ENCODE measurements around the gene RGS3.
"Not testable (repeated sequence)": the region's sequence is repeated elsewhere in the genome, so short reads cannot be mapped to it uniquely, and the experiment has no call there.

The RGS3 gene

DNA sequence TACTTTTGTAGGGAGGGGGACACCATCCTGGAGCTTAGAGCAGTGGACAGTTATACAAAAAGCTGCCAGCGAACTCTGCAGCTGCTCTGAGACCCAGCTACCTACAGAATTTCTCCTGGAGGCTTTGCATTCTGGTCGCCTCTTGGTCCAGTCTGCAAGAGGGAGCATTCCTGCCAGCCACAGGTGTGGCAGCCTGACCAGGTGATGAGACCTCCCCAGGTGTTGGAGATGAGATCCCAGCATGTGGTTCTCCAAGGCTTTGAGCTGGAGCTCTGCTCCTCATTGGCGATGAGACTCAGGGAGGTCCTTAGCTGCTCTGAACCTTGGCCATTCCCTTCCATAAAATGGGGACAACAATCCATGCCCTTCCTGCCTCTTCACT is 69.3 kb downstream of the RGS3 start:
- no peak for DNase-seq

DNA sequence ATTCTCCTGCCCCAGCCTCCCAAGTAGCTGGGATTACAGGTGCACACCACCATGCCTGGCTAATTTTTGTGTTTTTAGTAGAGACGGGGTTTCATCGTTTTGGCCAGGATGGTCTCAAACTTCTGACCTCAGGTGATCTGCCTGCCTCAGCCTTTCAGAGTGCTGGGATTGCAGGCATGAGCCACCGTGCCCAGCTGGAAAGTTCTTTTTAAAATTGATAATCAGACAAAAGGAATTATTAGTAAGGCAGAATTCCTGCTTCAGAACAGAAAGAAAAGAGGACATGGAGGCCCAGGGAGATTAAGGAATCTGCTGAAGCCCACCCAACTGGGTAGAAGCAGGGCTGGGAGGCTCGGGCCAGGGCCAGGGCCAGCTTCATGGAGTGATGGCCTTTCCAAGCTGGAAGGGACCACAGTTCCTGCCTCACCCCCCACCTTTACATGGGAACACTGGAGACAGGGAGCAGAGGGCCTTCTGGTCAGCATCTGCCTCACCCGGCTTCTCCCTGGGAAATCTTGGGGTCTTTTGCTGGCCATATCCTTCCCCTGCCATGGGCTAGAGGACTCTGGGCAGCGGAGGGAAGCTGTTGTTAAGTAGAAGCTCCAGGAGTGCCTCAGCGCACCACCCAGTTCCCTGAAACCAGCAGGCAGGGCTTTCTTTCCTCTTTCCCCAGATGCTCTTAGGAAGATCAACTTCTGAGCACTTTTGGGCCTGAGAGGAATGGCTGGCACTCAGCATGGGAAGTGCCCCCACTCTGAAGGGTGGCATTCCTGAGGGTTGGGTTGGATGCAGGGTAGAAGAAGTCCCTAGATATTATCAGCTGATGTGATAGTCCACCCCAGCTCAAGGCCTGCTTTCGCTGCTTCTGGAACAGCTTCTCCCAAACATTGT is 70.1 kb downstream of the RGS3 start:
- no peak for DNase-seq

DNA sequence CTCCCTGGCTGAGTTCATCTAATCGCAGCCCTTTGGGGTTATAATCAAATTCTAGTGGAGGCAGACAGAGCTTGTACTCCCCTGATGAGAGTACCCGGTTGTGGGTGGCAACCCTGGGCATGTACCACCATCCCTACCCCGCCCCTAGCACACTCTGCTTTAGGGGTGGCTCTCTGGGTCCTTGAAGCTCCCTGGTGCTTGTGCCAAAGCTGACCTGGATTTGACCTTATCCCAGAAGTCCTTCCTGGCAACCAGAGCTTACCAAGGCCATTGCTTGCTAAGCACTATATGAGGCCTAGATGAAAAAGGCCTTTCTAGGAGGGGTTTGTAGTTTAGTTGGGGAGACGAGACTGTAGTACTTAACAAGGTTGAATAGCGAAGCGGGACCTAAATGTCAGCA is 72.2 kb downstream of the RGS3 start:
- no peak for DNase-seq

DNA sequence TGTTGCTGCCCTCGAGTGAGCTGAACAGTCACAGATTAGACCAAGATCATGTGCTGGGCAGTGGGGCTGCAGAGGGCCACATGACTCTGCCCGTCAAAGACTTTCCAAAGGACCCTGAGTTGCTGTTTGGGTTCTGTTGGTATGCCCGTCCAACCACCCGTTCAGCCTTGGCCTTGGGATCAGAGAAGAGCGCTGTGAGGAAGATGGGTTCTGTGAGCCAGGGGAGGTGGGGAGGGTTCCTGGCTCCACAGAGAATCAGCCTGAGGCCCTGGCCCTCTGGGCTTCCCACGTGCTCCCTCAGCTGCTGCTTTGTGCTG is 72.6 kb downstream of the RGS3 start:
- DNase-seq: no peak

DNA sequence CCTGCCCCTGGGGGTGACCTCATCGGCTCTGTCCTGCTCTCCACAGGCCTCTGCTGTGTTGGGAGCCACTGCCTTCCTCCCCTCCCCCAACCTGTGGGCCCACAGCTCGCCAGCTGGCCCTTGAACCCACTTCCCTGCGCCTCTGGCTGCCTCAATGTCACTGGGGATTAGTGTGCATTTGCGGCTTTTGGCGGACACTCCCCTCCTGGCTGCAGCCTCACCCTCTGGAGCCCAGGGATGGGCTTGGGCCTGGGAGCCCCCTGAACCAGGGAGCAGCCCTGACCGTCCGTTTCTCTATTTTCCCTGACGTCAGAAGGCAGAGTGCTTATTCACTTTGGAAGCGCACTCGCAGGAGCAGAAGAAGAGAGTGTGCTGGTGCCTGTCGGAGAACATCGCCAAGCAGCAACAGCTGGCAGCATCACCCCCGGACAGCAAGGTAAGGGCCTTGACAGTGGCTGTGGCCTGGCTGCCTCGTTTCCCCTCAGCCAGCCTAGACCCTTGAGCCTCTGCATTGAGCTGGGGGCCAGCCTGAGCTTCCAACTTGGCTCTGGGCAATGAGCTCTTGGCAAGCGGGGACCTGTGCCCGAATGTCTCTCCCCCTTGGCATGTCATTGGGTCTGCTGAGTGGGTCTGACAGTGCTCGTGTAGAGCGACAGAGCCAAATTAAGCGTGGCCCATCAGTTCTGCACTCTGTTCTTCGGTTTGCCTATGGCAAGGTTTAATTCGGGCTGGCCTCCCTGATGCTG is 73.1 kb downstream of the RGS3 start:
- DNase-seq: no peak

DNA sequence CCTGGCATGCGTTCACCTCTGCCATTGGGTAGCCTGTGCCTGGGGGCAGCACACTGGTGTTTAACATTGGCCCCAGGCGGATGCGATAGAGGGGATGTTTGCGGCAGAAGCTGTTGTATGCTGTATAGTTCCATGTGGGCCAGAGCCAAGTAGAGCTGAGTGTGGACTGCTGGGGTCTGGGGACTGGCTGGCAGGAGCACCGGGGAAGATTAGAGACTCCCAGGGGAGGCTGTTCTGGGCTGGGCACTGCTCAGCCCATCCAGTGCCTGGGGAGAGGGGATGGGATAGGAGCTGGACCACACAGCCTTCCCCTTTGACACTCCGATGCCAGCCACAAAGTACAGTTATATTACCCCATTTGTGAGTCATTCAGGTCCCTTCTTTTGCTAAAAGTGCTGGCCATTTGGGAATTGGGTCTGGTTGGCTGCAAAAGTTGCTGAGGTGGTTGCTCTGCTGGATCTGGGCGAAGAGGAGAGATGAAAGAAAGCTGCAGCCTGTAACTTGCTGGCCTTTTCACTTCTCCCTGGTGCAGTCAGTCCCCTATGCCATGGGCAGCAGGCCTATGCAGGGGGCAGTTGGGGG is 73.8 kb downstream of the RGS3 start:
- DNase-seq: no peak

DNA sequence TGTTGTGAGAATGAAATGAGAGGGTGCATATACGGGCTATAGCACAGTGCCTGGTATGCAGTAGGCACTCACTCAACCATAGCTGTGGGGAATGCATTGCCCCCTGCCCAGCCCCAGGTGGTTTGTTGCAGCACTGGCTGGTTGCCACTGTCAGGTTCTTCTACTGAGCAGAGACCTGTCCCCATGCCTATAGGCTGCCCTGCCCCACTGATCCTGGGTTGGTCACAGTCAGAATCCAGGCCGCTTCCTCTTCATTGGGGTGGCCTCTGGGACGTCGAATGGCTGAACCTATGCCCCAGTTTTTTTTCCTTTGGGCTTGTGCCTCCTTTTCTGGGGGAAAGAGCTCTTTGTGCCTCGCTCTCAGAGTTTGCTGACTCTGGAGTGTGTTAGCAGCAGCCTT is 74.6 kb downstream of the RGS3 start:
- DNase-seq: no peak

DNA sequence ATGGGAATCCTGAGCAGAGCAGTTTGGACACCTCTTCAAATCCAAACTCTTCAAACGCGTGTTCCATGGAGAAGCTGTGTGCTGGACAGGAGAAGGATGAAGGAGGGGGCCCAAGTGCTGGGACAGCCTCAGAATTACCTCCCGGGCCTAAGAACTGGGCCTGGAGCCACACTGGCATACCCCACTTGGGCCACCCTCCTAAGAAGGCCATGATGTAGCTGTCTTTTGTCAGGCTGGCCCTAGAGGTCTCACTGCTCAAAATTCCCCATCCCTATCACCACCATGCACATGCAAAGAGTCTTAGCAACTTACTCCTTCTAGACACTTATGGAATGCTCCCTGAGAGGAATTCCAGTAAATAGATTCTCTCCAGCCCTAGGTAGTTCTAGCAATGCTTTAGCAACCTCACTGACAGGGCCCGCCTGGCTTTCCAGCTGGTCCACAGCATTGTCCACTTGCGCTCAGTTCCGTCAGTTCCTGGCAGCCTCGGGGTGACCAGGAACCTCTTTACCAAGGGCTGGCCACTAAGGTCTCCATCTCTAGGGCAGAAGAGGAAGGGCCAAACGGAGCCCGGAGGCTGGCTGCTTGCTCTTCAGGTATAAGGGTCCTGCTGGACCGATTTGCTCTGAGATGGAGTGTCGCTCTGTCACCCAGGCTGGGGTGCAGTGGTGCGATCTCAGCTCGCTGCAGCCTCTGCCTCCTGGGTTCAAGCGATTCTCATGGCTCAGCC is 75.3 kb downstream of the RGS3 start:
- DNase-seq: no peak

DNA sequence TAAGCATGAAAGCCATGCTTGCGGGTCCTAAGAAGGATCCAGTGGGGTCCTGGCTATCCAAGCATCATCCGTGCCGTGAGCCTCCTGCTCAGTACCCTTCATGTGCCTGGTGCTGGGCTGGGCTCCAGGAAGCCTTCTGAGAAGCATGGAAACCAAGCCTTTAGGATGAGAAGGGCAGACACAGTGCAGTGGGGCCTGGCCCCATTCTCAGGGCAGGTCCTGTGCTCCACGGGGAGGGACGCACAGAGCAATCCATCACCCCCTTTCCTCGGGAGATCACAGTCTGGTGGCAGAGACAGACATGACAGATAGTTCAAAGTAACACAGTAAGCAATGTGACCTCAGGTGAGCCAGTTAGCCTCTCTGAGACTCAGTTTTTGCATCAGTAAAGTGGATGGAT is 76.9 kb downstream of the RGS3 start:
- DNase-seq: no peak

DNA sequence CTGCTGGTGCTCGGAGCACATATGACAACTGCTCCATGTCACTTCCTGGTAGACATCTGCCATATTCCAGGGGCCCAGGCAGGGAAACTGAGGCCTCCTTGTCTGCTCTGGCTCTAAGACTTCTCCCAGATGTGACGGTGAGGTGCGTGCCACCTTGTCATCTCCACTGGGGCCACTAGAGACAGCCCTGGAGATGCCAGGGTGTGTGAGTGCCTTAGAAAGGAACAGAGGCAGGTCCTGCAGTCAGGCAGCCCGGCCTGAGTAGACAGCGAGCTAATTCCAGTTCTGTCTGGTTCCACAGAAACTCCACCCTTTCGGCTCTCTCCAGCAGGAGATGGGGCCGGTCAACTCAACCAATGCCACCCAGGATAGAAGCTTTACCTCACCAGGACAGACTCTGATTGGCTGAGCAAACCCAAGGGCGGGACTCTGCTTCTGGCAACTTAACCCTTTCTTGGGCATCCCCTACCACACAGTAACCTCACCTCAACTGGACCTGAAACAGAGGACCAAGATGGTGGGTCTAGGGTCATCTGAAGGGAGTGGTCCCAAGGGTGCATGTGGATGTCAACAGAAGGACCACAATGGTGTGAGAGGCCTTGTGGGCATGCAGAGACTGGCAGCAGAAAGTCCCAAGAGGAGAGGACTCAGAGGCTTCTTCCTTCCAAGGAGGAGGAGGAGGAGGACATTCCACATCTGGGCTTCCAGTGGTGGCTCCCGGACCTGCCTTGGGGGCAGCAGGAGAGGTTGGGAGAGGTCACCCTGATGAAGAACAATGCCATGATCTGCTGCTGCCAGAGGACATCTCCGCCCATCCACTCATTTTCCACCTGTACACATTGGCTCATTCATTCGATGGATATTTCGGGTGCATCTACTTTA is 77.7 kb downstream of the RGS3 start:
- no peak for DNase-seq

DNA sequence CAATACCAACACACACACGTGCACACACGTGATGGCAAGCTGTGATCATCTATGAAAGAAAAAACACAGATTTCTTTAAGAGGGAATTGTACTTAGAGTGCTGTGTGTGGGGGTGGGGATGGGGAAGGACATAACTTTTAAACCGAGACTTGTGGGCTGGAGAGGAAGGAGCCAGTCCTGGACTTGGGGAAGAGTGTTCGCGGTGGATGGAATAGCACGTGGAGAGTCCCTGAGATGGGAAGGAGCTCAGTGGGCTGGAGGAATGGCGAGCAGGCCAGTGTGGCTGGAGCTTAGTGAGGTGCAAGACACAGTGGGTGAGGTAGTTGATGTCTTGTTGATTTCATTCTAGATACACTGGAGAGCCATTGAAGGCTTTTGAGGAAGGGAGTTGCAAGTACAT is 78.5 kb downstream of the RGS3 start:
- no peak for DNase-seq

DNA sequence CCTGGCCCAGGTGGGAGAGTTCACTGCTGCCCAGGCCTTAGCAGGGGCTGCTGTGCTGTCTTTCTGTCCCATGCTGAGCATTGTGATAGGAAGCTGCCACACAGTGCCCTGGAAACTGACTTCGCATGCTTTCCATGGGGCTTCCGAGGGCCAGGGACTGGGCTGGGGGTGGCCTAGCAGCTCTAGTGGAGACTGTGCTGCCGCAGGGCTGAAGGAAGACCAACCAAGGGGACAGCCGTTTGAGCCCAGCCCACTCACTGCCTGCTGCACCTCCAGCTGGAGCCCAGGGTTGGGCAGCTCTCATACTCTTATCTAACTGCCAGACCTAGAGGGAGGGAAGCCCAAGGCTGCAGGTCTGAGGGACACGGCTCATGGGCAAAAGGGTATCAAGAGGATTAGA is 79.2 kb downstream of the RGS3 start:
- DNase-seq: no peak

DNA sequence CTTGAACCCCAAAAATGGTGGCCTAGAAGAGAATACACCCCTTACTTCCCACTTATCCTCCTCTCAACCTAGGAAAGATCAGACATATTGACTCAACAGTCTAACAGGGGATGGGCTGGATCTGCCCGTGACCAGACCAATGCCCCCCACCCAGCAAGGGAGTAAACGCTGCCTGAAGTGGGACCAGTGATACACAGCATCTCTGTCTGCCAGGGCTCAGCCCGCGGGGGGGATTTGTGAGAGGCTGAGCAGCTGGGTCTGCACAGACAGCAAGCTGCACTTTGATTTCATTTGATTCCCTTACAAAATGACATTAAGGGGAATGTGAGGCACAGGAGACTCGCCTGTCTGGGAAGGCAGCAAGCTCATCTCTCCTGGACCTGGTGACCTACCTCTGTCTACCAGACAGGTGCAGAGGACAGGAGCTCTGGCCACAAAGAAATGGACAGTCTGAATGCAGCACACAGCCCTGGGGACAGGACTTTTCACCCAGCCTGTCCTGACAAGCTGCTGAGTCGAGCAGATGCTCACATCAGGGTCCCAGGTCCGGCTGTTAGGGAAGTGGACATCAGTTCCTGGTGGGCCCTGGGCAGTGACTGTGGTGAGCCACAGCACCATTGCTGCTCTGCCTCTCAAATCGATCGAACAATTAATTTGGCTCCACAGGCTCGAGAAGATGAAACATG is 79.9 kb downstream of the RGS3 start:
- no peak for DNase-seq

DNA sequence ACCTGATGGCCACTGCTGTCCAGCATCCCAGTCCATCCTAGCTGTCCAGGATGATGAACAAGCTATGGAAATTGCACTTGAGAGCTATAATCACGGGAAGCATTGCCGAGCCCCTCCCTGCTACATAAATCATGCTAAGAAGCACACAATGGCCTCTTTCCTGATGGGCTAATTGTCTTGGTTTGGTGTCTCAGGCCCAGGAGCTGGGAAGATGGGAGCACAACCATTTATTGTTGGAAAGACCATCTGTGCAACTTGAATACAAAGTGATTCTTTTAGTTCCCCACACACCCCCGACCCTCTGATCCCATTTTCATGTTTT is 80.4 kb downstream of the RGS3 start:
- DNase-seq: no peak

DNA sequence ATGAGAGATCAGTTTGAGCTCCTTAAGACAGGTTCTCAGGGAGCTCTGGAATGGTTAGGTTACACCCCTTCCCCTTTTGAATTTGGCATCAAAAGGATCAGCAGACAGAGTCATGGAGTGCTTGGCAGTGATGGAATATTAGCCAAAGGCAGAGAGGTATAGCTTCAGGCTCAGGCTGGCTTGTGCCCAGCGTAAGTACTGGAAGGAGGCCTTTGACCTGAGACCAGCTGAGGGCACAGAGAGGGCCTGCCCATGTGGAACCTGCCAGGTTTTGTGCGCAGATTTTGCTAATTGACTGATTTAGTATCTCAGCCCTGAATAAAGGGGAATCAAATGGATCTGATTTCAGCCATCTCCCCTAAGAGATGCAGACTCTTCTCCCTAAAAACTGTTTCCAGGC is 81.5 kb downstream of the RGS3 start:
- DNase-seq: no peak

DNA sequence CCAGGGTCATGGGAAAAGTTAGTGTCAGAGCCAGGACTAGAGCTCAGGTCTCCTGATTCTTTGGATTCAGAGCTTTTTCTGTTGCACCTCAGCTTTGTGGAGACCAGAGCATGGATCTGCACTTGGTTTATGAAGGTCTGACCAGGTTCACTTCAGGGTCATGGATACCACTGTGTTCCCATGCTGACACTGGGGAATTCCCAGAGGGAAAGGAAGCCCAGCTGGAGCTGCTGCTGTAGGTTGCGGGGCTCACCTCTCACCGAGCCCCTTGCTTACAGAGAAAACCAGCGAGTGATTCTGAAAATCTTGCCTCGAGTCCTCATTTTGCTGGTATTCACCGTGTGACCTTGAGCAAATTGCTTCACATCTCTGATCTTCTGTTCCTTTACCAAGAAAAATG is 83.0 kb downstream of the RGS3 start:
- no peak for DNase-seq

DNA sequence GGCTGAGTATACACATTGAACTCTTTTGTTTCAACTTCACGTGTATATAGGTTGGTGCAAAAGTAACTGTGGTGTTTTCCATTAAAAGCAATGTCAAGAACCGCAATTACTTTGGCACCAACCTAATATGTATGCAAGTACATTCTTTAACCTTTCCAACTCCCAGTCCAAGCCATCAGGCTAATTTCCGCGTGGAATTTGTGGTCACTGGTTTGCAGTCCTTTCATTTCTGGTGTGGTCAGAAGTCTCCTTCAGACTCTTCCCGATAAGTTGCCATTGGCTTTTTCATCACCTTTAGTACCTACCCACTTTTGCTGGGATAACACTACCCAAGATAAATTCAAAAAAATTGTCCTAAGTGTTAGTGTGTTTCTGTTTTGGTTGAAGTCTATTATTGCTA is 84.0 kb downstream of the RGS3 start:
- DNase-seq: no peak

DNA sequence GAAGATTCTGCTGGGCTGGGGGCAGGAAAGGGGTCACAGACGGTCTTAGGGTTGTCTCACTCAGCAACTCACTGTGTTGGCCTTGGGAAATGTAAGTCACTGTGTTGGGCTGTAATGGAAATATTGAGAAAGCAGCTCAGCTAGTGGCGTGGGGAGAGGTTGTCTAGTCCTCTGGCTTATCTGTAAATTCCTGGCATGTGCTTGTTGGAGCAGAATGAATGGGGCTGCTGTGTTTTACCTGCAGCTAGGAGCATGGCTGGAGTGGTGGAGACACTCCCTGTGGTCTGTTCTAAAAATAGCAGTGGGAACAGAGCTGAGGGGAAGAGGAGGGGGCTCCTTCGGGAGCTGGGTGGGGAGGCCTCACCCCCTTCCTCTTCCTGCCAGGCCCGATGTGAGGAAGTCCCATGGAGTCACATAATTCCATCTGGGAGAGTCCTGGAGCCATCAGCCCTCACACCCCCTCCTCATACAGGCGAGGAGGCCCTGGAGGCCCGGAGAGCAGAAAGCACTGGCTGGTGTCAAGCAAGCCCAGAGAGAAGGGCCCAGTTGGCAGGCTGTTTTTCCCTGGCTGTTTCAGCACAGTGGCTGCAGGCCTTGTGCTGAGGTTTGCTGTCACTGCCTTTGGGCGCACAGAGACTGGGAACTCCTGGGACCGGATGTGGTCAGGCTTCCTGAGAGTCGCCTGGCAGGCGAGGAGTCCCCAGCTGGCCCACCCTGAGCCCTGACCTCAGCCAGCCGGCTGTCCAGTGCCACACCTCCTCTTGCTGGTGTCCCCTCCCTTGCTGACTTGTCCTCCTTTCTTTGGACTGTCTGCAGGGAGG is 84.9 kb downstream of the RGS3 start:
- DNase-seq: no peak

DNA sequence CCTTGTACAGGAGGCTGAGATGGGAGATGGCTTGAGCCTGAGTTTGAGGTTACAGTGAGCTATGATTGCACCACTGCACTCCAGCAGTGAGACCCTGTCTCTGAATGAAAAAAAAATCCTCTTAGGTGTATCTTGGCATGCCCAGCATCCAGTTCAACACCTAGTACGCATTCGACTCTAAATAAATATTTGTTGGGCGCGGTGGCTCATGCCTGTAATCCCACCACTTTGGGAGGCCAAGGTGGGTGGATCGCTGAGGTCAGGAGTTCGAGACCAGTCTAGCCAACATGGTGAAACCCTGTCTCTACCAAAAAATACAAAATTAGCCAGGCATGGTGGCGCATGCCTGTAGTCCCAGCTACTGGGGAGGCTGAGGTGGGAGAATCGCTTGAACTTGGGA is 86.4 kb downstream of the RGS3 start:
- DNase-seq: not testable (repeated sequence)

DNA sequence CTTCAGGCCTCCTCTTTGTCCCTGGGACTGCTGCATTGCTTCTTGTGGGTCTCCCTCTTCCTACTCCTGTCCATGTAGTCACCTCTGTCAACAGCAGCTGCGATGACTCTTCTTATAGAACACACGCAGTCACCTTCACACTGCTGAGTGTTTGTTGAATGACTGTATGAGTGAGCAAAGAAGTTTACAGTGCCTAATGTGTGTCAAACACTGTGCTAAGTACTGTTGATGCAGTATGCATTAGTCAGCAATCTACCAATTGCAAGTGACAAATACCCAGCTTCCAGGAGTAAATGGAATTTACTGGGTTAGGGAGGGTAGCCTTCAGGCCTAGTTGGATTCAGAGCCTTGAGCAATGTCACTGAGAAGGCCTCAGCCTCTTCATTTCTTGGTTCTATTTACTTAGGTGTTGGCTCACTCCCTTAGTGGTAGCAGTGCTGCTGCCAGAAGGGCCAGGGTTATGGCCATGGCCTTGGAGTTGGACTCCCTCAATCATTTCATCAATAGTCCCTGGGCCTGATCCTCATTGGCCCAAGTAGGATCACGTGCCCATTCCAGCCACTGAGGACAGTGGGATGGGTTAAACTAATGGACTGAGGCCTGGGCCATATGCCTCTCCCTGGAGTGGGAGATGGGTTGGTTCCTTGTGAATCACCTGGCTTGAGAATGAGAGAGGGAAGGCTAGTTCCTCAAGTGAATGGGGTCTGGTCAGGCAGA is 93.5 kb downstream of the RGS3 start:
- DNase-seq: no peak

Measured in T-helper 1 cell (primary cell).